Measurements from ENCODE around the gene THOC7. TPM values are rescaled to one million over a fixed set of nuclear protein-coding genes. Genes with fewer than 3 reads are reported as not detected.

THOC7 gene
- total RNA-seq, 4 donors from 2014 or later, result 39.2 to 68.7 (median 41.8) TPM

DNA sequence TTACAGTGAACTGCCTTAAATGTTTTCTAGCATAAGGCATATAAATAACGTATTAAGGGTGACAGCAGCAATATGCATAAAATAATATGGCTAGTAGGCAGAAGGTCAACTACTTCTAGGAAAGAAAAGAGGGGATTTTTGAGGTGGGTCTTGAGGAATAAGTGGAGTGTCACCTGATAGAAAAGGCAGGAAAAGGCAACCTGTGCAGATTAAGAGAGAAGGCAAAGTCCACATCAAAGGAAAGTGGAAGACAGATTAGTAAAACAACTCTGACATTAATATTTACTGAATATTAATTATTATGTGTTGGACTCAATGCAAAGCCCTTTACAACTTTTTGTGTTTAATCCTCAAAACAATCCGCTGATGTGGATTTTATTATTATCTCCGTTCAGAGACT, 2.8 kb downstream of the THOC7 start:
- TF ChIP-seq, protein P1, sequence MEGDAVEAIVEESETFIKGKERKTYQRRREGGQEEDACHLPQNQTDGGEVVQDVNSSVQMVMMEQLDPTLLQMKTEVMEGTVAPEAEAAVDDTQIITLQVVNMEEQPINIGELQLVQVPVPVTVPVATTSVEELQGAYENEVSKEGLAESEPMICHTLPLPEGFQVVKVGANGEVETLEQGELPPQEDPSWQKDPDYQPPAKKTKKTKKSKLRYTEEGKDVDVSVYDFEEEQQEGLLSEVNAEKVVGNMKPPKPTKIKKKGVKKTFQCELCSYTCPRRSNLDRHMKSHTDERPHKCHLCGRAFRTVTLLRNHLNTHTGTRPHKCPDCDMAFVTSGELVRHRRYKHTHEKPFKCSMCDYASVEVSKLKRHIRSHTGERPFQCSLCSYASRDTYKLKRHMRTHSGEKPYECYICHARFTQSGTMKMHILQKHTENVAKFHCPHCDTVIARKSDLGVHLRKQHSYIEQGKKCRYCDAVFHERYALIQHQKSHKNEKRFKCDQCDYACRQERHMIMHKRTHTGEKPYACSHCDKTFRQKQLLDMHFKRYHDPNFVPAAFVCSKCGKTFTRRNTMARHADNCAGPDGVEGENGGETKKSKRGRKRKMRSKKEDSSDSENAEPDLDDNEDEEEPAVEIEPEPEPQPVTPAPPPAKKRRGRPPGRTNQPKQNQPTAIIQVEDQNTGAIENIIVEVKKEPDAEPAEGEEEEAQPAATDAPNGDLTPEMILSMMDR (IDR thresholded peaks at IDR 0.05), result no peak
- DNase-seq (ENCODE audit: low spot score), result no peak
- no peak for ATAC-seq (ENCODE audit: low FRiP score)

DNA sequence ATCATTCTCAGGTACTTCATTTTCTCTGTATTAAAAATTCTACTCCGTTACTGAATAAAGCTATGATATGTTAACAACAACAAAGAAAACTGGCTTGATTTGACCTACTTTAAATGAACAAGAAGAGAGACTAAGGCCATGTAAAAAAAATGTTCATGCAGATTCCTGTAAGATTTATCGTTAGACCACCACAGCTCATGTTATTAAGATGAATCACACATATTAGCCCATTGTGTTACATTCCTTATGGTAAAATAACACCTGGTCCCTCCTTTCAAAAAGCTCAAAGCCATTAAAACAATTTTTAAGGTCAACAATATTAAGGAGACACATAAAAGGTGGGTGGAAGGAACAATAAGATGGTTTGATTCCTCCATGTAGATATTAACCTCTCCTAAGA, 6.3 kb downstream of the THOC7 start:
- DNase-seq (ENCODE audit: low spot score) (no peak), ATAC-seq (ENCODE audit: low FRiP score) (no peak)
- TF ChIP-seq, protein P1 (IDR thresholded peaks at IDR 0.05), result no peak

DNA sequence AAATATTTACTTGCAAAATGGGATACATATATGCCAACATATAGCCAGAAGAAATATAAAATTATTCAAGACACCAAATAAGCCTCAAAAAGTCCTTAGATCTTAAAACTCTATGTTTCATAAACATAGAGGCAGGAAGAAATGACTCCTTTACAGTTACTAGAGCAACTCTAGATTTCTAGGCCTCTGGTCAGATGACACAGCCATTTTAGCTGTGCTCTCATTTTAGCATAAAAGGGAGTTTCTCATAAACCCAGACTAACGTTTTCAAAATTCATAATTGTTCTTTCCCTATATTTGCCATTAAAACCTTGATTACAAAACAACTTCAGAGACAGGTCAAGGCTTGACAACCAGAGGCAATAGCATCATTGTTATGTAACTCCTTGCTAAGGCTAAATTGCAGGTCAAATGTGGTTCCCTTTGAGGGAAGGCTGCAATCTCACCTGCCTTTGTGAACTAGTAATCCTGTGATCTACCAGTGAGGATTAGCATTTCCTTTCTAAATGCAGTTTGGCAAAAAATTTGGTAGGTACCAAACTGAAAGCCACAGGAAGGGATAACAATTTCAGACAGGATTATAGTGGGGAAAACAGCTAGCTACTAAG, 8.2 kb downstream of the THOC7 start:
- ATAC-seq (ENCODE audit: low FRiP score) (no peak), DNase-seq (ENCODE audit: low spot score) (no peak)
- TF ChIP-seq, protein P1 (IDR thresholded peaks at IDR 0.05), result no peak

DNA sequence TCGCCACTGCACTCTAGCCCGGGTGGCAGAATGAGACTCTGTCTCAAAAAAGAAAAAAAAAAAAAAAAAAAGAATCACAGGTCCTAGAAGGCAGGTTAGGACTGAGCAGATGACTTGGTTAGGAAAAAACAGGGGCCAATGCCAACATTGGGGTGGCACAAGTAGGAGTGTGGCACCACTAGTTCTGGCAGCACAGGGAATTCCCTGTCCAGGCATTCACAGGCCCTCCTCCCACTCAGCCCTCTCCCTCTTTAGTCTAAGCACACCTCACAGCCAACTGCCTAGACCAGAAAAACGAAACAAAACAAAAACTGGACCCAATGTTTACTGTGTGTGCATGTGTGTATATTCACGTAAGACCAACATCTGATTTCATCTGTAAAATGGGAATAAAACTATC, 10.5 kb downstream of the THOC7 start:
- DNase-seq (ENCODE audit: low spot score), result no peak
- no peak for ATAC-seq (ENCODE audit: low FRiP score)
- TF ChIP-seq, protein P1 (IDR thresholded peaks at IDR 0.05), result no peak

- TF ChIP-seq, protein P1 (IDR thresholded peaks at IDR 0.05), result no peak
- DNase-seq (ENCODE audit: low spot score) (no peak), ATAC-seq (ENCODE audit: low FRiP score) (no peak)
Observed at GRCh38 chr3:63851287-63851686, 12.3 kb downstream of the THOC7 start.

GRCh38 chr3:63849175-63849574, 14.4 kb downstream of the THOC7 start:
- ATAC-seq (ENCODE audit: low FRiP score) (no peak), DNase-seq (ENCODE audit: low spot score) (no peak)
- TF ChIP-seq, protein P1 (IDR thresholded peaks at IDR 0.05), result no peak

GRCh38 chr3:63847718-63848450, 15.7 kb downstream of the THOC7 start:
- ATAC-seq (ENCODE audit: low FRiP score), result no peak
- no peak for DNase-seq (ENCODE audit: low spot score)
- TF ChIP-seq, protein P1 (IDR thresholded peaks at IDR 0.05), result no peak

Data from omental fat pad (tissue), 4 donors.